Urinary bladder (tissue), 4 donors: ENCODE measurements around the gene TMEM212. TPM values are rescaled to one million over a fixed set of nuclear protein-coding genes. Genes with fewer than 3 reads are reported as not detected.
A peak's percentile ranks its signal among the peaks of the same experiment; 100 is the strongest.

Experiments
- DNase-seq: peaks from one replicate; pipeline ENCODE4 v3.0.0-alpha.2; 2015; ENCODE audit errors: extremely low spot score
- H3K27ac ChIP-seq: one replicate; pipeline ENCODE4 v1.5.1; 2013; ENCODE audit warnings: low read depth, mild to moderate bottlenecking, moderate library complexity
- H3K36me3 ChIP-seq: one replicate; pipeline ENCODE4 v1.6.1; 2013; ENCODE audit warnings: mild to moderate bottlenecking, moderate library complexity; ENCODE audit not compliant: insufficient read depth
- H3K4me1 ChIP-seq: one replicate; pipeline ENCODE4 v1.6.1; 2013; ENCODE audit warnings: mild to moderate bottlenecking, moderate library complexity; ENCODE audit not compliant: insufficient read depth
- H3K4me3 ChIP-seq: one replicate; pipeline ENCODE4 v1.5.1; 2013; ENCODE audit warnings: low read depth, low read length
- WGBS: extraction: QIAGEN DNeasy Blood & Tissue Kit; methylation state at CpG from one replicate; pipeline ENCODE4 v1.1.7; 2013; 5-methylcytosine and 5-hydroxymethylcytosine counted together
- polyA plus RNA-seq: library from polyadenylated mRNA; stranded (reverse); fragments of 200-250 nt; gene quantifications from one replicate; pipeline ENCODE4 v1.2.3, GENCODE V29; 2013
- total RNA-seq: library from RNA; depleted of rRNA; stranded (reverse); fragments of >200 nt; gene quantifications from one replicate; pipeline ENCODE4 v1.2.3, GENCODE V29; 2014
- donor health status: healthy with polysubstance abuse.
- donor health status: healthy.

The TMEM212 gene
- total and polyA plus RNA-seq, 2 donors = not detected

DNA sequence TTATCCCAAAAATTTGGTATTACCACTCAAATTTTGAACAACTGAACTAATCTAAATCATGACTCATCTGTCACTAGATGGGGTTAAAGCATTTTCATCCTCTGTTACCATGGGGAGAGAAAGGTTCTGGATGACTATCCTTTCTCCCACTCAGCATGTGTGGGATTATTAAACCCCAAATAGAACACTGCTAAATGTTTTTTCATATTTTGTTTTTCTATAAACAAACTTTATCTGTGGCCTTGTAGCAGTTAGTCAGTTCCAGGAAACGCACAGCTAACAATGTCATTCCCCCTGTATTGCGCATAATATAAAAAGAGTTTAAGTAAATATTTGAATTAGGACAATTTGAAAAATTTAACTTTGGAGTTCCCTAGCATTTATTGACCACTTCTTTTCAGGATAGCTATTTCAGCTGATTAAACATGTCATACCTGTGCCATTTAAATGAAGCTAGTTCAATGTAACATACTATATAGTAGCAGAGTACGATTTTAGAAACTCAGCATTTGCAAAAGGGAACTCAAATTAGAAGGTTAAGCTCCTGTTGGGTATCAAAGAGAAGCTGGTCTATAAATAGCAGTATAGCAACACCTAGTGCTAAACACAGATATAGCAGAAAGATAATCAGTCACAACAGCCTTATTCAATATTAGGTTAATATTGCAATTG lies 9.2 kb upstream of the TMEM212 start:
- Histone ChIP-seq H3K36me3 (no peaks in the 10 kb centered on the region), H3K4me3 (no peak overlapping the region), H3K4me1 (no peaks in the 10 kb centered on the region), H3K27ac (no peak overlapping the region)
- 24% methylated on average over 3 of the region's 3 CpGs for WGBS
- no peak for DNase-seq

DNA sequence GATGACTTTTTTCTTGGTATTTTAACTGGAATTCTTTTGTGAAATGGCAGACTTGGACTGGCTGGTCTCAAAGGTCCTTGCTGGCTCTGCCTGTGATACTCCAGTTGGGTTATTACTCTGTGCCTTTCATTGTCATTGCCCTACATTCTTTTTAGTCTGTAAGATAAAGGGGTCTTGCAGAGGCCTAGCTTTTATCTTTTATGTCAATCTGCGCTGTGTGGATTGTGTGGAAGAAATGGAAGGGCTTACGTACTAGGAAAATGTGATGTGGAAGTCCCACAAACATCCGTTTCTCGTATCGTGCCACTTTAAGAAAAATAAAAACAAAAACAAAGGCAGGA lies 8.7 kb upstream of the TMEM212 start:
- Histone ChIP-seq H3K4me1 (no peaks in the 10 kb centered on the region), H3K4me3 (no peak overlapping the region), H3K36me3 (no peaks in the 10 kb centered on the region), H3K27ac (no peak overlapping the region)
- no peak for DNase-seq
- 69% methylated on average over 5 of the region's 5 CpGs for WGBS

DNA sequence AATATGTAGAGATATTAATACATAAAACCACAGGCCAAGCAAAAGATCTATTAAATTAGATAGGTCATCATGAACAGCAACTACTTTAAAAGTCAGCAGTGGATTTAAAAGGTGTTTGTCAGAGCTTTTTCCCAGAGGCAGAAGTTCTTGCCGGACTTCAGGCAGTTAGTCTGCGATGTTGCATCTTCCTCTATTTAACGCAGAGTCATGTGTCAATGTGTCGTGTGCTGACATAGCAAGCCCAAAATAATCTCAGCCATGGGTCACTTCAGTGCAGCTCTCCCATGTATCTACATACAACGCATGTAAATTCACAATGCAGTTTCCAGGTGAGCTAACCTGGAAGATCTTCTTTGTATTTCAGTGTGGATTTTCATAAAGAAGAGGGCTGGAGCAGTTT lies 8.0 kb upstream of the TMEM212 start:
- DNase-seq = no peak
- no peak overlapping the region for H3K27ac ChIP-seq

DNA sequence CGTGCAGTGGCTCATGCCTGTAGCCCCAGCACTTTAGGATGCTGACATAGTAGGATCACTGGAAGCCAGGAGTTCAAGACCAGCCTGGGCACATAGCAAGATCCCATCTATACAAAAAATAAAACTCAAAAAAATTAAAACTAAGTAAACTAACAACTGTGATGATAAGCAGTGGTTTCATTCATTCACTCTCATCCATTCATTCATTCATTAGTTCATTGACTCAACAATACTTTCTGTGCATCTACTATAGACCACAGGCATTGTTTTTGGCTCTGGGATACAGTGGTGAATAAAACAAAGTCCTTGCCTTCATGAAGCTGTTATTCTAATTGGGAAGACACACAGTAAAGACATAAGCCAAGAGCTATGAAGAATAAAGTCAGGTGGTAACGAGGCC lies 7.5 kb upstream of the TMEM212 start:
- Histone ChIP-seq H3K4me3 (no peak overlapping the region), H3K36me3 (no peaks in the 10 kb centered on the region), H3K27ac (no peak overlapping the region), H3K4me1 (no peaks in the 10 kb centered on the region)
- no peak for DNase-seq
- 92% methylated on average over 2 of the region's 2 CpGs for WGBS

More for the DNA sequence above, 8.0 kb upstream of the TMEM212 start:
- no peaks in the 10 kb centered on the region for H3K4me1 ChIP-seq
- H3K4me3 ChIP-seq = no peak overlapping the region
- no peaks in the 10 kb centered on the region for H3K36me3 ChIP-seq
- WGBS = 88% methylated on average over 5 of the region's 5 CpGs

DNA sequence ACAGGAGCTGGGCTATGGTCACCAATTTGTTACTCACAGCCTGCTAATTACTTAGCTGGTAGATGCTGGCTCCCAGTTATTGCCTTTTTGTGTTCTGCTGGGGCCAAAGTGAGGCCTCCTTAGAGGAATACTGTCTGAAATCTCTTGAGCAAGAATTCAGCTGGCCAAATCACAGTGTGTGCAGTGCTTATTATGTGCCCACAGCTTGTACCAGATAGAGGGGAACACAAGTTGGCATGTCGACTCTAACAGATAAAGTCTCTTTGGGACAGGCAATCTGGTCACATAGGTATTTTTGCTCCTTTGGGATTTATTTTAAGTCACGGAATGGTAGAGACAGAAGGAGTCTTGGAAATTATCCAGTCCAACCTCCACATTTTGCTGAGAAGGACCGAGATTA lies 6.3 kb upstream of the TMEM212 start:
- Histone ChIP-seq H3K36me3 (no peaks in the 10 kb centered on the region), H3K4me1 (no peaks in the 10 kb centered on the region), H3K27ac (no peak overlapping the region), H3K4me3 (no peak overlapping the region)
- DNase-seq = no peak
- WGBS = 95% methylated on average over 3 of the region's 3 CpGs

DNA sequence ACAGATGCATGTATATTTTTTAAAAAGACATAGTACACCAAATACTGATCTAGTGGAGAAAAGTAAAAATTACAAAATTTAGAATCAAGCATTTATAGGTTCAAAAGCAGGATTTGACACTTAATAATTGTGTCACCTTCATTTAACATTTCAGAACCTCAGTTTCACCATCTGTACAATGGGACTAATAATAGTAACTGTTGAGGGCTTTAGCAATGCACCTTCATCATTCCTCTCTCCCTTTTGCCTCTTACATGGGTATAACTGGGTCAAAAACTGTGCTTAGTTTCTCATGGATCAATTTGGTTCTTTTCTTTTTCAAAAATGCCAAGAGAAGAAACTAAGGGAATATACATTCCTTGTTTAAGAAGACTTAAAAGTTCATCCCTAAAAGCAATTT lies 5.5 kb upstream of the TMEM212 start:
- DNase-seq = no peak
- H3K36me3 ChIP-seq = no peaks in the 10 kb centered on the region
- H3K4me3 ChIP-seq = no peak overlapping the region
- H3K27ac ChIP-seq = no peak overlapping the region
- no peaks in the 10 kb centered on the region for H3K4me1 ChIP-seq

DNA sequence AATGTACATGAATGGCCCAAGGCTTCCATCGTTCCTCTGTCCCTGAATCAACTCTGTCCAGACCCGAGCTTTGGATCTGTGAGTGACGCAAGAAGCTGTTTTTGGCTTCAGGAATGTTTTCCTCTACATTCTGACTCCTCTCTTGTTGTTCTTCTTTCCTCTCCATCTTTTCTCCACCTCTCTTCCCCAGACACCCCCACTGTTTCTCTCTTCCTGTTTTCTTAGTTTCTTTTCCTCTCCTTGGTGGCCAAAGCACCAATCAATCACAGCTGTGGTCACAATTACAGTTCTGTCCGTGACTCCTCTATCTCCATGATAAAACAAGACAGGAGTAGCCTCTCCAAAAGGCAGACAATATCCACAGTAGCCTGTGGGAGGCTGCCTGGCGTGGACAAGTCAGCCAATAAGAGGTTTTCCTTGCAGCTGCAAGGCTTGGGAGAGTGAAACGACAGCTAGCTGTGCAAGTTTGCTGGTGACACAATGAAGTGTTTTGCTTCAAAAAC lies 4.9 kb upstream of the TMEM212 start:
- H3K4me3 ChIP-seq = no peak overlapping the region
- H3K4me1 ChIP-seq = no peaks in the 10 kb centered on the region
- DNase-seq = no peak
- H3K27ac ChIP-seq = peak overlapping the region; percentile 48
- WGBS = 20% methylated on average over 6 of the region's 6 CpGs
- no peaks in the 10 kb centered on the region for H3K36me3 ChIP-seq

DNA sequence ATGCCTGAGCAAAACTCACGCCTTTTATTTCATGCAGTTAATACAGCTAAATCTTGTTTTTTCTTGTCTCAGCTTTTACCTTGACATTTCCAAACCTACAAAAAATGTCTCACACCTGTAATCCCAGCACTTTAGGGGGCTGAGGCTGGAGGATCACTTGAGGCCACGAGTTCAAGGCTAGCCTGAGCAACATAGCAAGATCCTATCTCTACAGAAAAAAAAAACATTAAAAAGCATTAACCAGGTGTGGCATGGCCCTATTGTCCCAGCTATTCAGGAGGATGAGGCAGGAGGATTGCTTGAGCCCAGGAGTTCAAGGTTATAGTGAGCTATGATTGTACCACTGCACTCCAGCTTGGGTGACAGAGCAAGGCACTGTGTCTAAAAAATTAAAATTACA lies 3.9 kb upstream of the TMEM212 start:
- Histone ChIP-seq H3K4me3 (no peak overlapping the region), H3K36me3 (no peaks in the 10 kb centered on the region), H3K4me1 (no peaks in the 10 kb centered on the region), H3K27ac (no peak overlapping the region)
- WGBS = 89% methylated on average over 2 of the region's 2 CpGs
- no peak for DNase-seq

DNA sequence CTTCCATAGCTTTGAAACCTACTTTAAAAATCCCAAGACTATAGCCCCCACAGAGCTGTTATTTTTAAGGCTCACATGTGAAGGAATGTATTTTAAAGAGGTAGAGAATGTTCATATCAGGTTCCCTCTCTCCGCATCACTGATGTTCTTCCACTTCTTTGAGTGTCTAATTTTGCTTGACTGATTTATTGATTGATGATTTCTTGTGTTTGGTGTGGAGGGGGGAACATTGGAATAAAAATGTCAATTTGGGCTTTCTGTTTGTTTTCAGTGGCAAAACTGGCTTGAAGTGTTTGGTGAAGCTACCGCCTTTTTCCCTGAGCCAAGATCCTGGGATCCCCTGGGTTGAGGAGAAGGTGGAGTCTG lies 2.7 kb upstream of the TMEM212 start:
- Histone ChIP-seq H3K4me3 (no peak overlapping the region), H3K4me1 (no peaks in the 10 kb centered on the region), H3K27ac (no peak overlapping the region), H3K36me3 (no peaks in the 10 kb centered on the region)
- WGBS = 98% methylated on average over 2 of the region's 2 CpGs
- DNase-seq = no peak

DNA sequence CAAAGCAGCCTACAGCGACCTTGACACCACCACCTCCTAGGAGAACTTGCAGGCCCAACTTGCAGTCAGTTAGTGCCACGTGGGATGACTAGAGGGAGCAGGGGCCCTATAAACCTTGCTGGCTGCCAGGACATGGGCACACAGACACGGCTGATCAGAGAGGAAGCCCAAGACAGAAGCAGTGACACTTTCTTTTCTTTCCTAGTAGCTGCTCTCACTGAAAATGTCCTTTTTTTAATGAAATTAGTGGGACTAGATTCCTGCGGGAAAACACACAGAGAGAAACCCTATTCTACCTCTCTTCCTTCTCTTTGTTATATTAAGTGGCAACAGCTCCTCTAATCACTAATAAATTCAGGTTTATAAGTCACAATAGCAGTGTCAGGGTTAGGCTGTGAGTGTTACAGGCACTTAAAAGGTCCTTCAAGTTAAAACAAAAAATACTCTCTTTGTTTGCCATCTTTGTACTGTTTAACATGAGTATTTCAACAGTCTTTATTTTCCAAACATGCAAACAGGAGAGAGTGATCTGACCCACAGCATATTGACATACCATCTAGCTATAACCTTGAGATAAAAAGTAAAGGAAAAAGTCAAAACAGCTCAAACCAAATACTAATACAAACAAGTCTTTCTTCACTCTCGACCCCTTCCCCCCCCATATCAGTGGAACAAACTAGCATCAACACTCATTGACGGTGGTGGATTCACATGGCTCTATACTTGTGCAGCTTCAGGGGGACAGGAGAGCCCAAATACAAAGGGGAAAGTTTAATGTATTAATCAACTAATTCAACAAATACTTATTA lies 2.1 kb upstream of the TMEM212 start:
- H3K4me1 ChIP-seq = no peaks in the 10 kb centered on the region
- H3K36me3 ChIP-seq = no peaks in the 10 kb centered on the region
- H3K27ac ChIP-seq = no peak overlapping the region
- no peak overlapping the region for H3K4me3 ChIP-seq
- 63% methylated on average over 6 of the region's 6 CpGs for WGBS
- no peak for DNase-seq

DNA sequence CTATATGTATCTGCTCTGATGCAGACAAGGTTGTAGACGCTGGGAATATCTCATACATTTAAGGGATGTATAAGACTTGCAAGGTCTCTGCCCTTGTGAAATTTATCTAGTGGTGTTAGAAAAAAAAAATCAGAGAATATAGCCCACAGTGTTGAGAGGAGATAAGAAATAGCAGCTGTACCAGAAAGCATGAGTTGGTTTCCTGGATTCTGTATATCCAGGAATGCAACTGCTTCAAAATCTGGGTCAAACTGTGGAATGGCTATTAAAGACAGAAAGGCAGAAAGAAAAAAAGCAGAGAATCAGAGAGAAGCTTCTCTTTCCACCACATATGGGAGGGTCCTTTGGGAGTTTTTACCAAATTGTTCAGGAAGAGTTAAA lies 1.5 kb upstream of the TMEM212 start:
- Histone ChIP-seq H3K4me3 (no peak overlapping the region), H3K4me1 (no peaks in the 10 kb centered on the region), H3K27ac (no peak overlapping the region), H3K36me3 (no peaks in the 10 kb centered on the region)
- 56% methylated on average over 1 of the region's 1 CpG for WGBS
- no peak for DNase-seq

DNA sequence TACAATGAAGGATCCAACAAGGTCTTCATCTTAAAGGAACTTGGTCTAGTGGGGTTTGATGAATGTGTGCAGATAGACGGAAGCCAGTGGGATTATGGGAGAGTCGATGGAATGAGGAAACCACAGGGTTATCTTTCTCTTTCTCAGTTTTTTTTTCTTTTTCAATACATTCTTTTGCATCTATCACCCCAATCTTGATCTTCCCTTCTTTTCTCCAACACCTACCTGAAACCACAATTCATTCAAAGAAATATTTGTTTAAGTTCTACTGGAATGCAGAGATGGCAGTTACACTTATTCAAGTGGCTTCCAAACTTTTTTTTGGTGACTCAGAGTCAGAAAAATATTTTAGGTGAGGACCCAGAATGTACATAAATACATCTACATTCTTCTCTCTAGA lies 1.7 kb downstream of the TMEM212 start:
- no peaks in the 10 kb centered on the region for H3K36me3 ChIP-seq
- no peak overlapping the region for H3K4me3 ChIP-seq
- DNase-seq = no peak
- WGBS = 81% methylated on average over 2 of the region's 2 CpGs
- no peak overlapping the region for H3K27ac ChIP-seq
- no peaks in the 10 kb centered on the region for H3K4me1 ChIP-seq

DNA sequence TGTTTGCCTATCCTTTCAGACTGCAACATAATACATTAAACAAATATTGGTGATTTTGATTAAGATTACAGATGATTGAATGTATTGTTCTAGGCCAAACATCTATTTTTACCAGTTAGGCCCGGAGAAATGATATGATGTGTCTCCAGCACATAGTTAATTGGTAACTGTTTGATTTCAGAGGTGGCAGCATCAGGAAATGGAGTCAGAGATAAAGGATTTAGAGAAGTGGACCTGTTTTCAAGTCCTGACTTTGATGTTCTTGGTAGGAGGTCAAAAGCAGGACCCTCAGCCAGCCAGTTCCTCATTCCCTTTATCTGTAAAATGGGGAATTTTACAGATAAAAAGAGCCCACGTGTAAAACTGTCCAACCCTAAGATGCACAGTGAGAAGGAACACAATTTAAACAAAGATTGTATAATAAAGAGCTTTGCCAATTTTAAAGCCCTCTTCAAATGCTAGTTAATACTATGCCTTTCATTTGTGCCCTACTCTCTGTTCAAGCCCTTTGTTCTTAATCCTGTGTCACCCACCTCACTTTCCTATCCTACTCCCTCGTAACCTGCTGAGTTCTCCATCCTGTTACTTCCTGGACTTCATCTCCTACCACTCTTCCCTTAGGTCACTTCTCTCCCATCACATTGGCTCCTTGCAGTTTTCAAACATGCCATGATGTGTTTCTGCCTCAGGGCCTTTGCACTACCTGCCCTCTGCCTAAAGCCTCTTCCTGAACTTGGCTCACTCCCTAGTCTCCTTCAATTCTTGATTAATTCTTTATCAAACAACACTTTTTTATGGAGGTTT lies 2.5 kb downstream of the TMEM212 start:
- Histone ChIP-seq H3K4me1 (no peaks in the 10 kb centered on the region), H3K27ac (no peak overlapping the region), H3K4me3 (no peak overlapping the region), H3K36me3 (no peaks in the 10 kb centered on the region)
- DNase-seq = no peak
- WGBS = 61% methylated on average over 3 of the region's 3 CpGs

DNA sequence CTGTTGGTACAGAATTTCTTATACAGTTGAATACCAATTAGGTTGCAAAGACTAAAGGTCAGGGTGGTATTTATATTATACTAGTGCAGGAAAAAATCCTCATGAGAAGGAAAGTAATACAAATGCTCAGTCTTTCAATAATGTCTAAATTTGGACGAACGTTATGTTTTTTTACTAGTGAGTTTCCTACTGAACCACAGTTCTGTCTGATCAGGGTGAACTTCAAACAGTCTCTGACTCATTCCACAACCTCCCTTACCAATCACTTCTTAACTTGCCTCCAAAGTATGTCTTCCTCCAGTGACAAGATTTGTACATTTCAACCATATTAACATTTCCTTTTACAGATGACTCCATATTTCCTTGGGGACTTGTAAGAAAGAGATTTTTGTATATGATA lies 3.4 kb downstream of the TMEM212 start:
- Histone ChIP-seq H3K4me1 (no peaks in the 10 kb centered on the region), H3K4me3 (no peak overlapping the region), H3K36me3 (no peaks in the 10 kb centered on the region), H3K27ac (no peak overlapping the region)
- 67% methylated on average over 2 of the region's 2 CpGs for WGBS
- DNase-seq = no peak
